Measurements from ENCODE around the gene CACNA1C.

Gene CACNA1C

GRCh38 chr12:2035431-2036055 is 17.2 kb upstream of the CACNA1C start:
- peak overlapping the region in 5 of 7 experiments; percentile 7 to 73 (median 37) for H3K4me3 ChIP-seq (ENCODE audit: control insufficient read depth in 1 of 7, extremely low read depth in 1 of 7, insufficient read depth in 4 of 7, low read depth in 2 of 7, low read length in 6 of 7)

GRCh38 chr12:2039034-2039433 is 13.8 kb upstream of the CACNA1C start:
- POLR2A ChIA-PET: no interaction called here
- H3K4me3 ChIP-seq (ENCODE audit: control insufficient read depth in 1 of 7, extremely low read depth in 1 of 7, insufficient read depth in 4 of 7, low read depth in 2 of 7, low read length in 6 of 7): no peak overlapping the region
- CTCF ChIA-PET: interaction anchor here (3.0 kb wide), 1 partner anchor 11 kb away, joined by 13 read pairs; no protein-coding TSS in a partner anchor
- no peak overlapping the region for H3K27ac ChIP-seq (ENCODE audit: insufficient read depth in 1 of 2, low read depth in 1 of 2, low read length in 2 of 2, poor library complexity in 1 of 2, severe bottlenecking in 2 of 2)
- H3K36me3 ChIP-seq (ENCODE audit: control insufficient read depth in 4 of 4, insufficient read depth in 4 of 4, low read length in 3 of 4): no peaks in the 10 kb centered on the region
- no peak for DNase-seq
- H3K9me3 ChIP-seq (ENCODE audit: control extremely low read depth in 1 of 5, control insufficient read depth in 4 of 5, insufficient read depth in 2 of 5, low read depth in 1 of 5, low read length in 4 of 5): no peaks in the 10 kb centered on the region
- peaks cover 4 to 14% (median 9%) of the 10 kb centered on the region in 4 experiments for H3K4me1 ChIP-seq (ENCODE audit: control extremely low read depth in 1 of 4, control insufficient read depth in 4 of 4, insufficient read depth in 4 of 4, low read length in 3 of 4)
- H3K27me3 ChIP-seq (replicated peaks in 2 of 5; ENCODE audit: control insufficient read depth in 4 of 5, insufficient read depth in 5 of 5, low read length in 4 of 5): peaks cover 0 to 11% (median 0%) of the 10 kb centered on the region in 5 experiments

More at GRCh38 chr12:2035431-2036055, 17.2 kb upstream of the CACNA1C start:
- peaks cover 4 to 14% (median 9%) of the 10 kb centered on the region in 4 experiments for H3K4me1 ChIP-seq (ENCODE audit: control extremely low read depth in 1 of 4, control insufficient read depth in 4 of 4, insufficient read depth in 4 of 4, low read length in 3 of 4)
- 83% methylated on average over 6 of the region's 15 CpGs for WGBS (ENCODE audit: insufficient coverage)
- no peak for DNase-seq
- no peaks in the 10 kb centered on the region for H3K36me3 ChIP-seq (ENCODE audit: control insufficient read depth in 4 of 4, insufficient read depth in 4 of 4, low read length in 3 of 4)
- POLR2A ChIA-PET: no interaction called here
- CTCF ChIA-PET: interaction anchor here (1.0 to 2.3 kb wide), 2 partner anchors 11 to 41 kb away, joined by 3 to 19 read pairs; no protein-coding TSS in a partner anchor
- H3K27me3 ChIP-seq (replicated peaks in 2 of 5; ENCODE audit: control insufficient read depth in 4 of 5, insufficient read depth in 5 of 5, low read length in 4 of 5): peaks cover 0 to 19% (median 0%) of the 10 kb centered on the region in 5 experiments
- H3K27ac ChIP-seq (ENCODE audit: insufficient read depth in 1 of 2, low read depth in 1 of 2, low read length in 2 of 2, poor library complexity in 1 of 2, severe bottlenecking in 2 of 2): no peak overlapping the region
- H3K9me3 ChIP-seq (ENCODE audit: control extremely low read depth in 1 of 5, control insufficient read depth in 4 of 5, insufficient read depth in 2 of 5, low read depth in 1 of 5, low read length in 4 of 5): no peaks in the 10 kb centered on the region

GRCh38 chr12:2043054-2043453 is 9.7 kb upstream of the CACNA1C start:
- Histone ChIP-seq H3K27me3 (replicated peaks in 2 of 5; ENCODE audit: control insufficient read depth in 4 of 5, insufficient read depth in 5 of 5, low read length in 4 of 5) (peaks cover 0 to 6% (median 2%) of the 10 kb centered on the region in 5 experiments), H3K4me3 (ENCODE audit: control insufficient read depth in 1 of 7, extremely low read depth in 1 of 7, insufficient read depth in 4 of 7, low read depth in 2 of 7, low read length in 6 of 7) (no peak overlapping the region), H3K4me1 (ENCODE audit: control extremely low read depth in 1 of 4, control insufficient read depth in 4 of 4, insufficient read depth in 4 of 4, low read length in 3 of 4) (no peaks in the 10 kb centered on the region), H3K36me3 (ENCODE audit: control insufficient read depth in 4 of 4, insufficient read depth in 4 of 4, low read length in 3 of 4) (no peaks in the 10 kb centered on the region), H3K27ac (ENCODE audit: insufficient read depth in 1 of 2, low read depth in 1 of 2, low read length in 2 of 2, poor library complexity in 1 of 2, severe bottlenecking in 2 of 2) (no peak overlapping the region), H3K9me3 (ENCODE audit: control extremely low read depth in 1 of 5, control insufficient read depth in 4 of 5, insufficient read depth in 2 of 5, low read depth in 1 of 5, low read length in 4 of 5) (no peaks in the 10 kb centered on the region)
- no peak for DNase-seq
- no CpG with 5 or more reads among the region's 2 CpGs for WGBS (ENCODE audit: insufficient coverage)
- ChIA-PET CTCF (interaction anchor here (1.1 kb wide), 1 partner anchor 9 kb away, joined by 3 read pairs; no protein-coding TSS in a partner anchor), POLR2A (no interaction called here)

GRCh38 chr12:2044165-2044564 is 8.6 kb upstream of the CACNA1C start:
- CTCF ChIA-PET: interaction anchor here (1.4 to 4.8 kb wide), 2 partner anchors 8 to 242 kb away, joined by 3 to 19 read pairs; no protein-coding TSS in a partner anchor
- 100% methylated on average over 6 of the region's 6 CpGs for WGBS (ENCODE audit: insufficient coverage)

DNA sequence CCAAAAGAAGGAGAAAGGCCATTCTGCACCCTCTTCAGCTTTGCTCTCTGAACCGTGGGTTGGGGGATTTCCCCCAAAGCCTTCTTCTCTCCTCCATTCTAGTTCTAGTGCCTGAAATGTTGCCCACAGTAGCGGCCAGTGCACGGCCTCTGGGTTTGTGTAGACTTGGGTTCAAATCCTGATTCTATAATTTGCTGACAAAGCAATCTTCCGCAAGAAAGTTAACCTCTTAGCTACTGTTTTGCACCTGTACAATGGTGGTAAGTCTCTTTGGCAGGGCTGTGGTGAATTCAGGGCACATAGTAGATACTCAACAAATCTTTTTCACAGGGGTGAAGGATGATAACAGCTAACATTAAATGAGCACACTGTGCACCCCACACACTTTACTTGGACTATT is 5.8 kb upstream of the CACNA1C start:
- H3K4me3 ChIP-seq (ENCODE audit: control insufficient read depth in 1 of 7, extremely low read depth in 1 of 7, insufficient read depth in 4 of 7, low read depth in 2 of 7, low read length in 6 of 7): no peak overlapping the region
- H3K27me3 ChIP-seq (replicated peaks in 2 of 5; ENCODE audit: control insufficient read depth in 4 of 5, insufficient read depth in 5 of 5, low read length in 4 of 5): peaks cover 0 to 16% (median 11%) of the 10 kb centered on the region in 5 experiments
- CTCF ChIA-PET: interaction anchor here (0.8 to 4.8 kb wide), 2 partner anchors 10 to 536 kb away, joined by 4 to 19 read pairs; no protein-coding TSS in a partner anchor
- H3K4me1 ChIP-seq (ENCODE audit: control extremely low read depth in 1 of 4, control insufficient read depth in 4 of 4, insufficient read depth in 4 of 4, low read length in 3 of 4): peaks cover 0 to 9% (median 3%) of the 10 kb centered on the region in 4 experiments
- H3K36me3 ChIP-seq (ENCODE audit: control insufficient read depth in 4 of 4, insufficient read depth in 4 of 4, low read length in 3 of 4): no peaks in the 10 kb centered on the region
- no peak for DNase-seq
- no peak overlapping the region for H3K27ac ChIP-seq (ENCODE audit: insufficient read depth in 1 of 2, low read depth in 1 of 2, low read length in 2 of 2, poor library complexity in 1 of 2, severe bottlenecking in 2 of 2)
- 100% methylated on average over 1 of the region's 4 CpGs for WGBS (ENCODE audit: insufficient coverage)
- no peaks in the 10 kb centered on the region for H3K9me3 ChIP-seq (ENCODE audit: control extremely low read depth in 1 of 5, control insufficient read depth in 4 of 5, insufficient read depth in 2 of 5, low read depth in 1 of 5, low read length in 4 of 5)
- POLR2A ChIA-PET: no interaction called here

More at GRCh38 chr12:2044165-2044564, 8.6 kb upstream of the CACNA1C start:
- Histone ChIP-seq H3K36me3 (ENCODE audit: control insufficient read depth in 4 of 4, insufficient read depth in 4 of 4, low read length in 3 of 4) (no peaks in the 10 kb centered on the region), H3K9me3 (ENCODE audit: control extremely low read depth in 1 of 5, control insufficient read depth in 4 of 5, insufficient read depth in 2 of 5, low read depth in 1 of 5, low read length in 4 of 5) (no peaks in the 10 kb centered on the region), H3K4me3 (ENCODE audit: control insufficient read depth in 1 of 7, extremely low read depth in 1 of 7, insufficient read depth in 4 of 7, low read depth in 2 of 7, low read length in 6 of 7) (no peak overlapping the region), H3K4me1 (ENCODE audit: control extremely low read depth in 1 of 4, control insufficient read depth in 4 of 4, insufficient read depth in 4 of 4, low read length in 3 of 4) (no peaks in the 10 kb centered on the region), H3K27me3 (replicated peaks in 2 of 5; ENCODE audit: control insufficient read depth in 4 of 5, insufficient read depth in 5 of 5, low read length in 4 of 5) (peaks cover 0 to 6% (median 3%) of the 10 kb centered on the region in 5 experiments), H3K27ac (ENCODE audit: insufficient read depth in 1 of 2, low read depth in 1 of 2, low read length in 2 of 2, poor library complexity in 1 of 2, severe bottlenecking in 2 of 2) (no peak overlapping the region)
- POLR2A ChIA-PET: no interaction called here
- DNase-seq: no peak

DNA sequence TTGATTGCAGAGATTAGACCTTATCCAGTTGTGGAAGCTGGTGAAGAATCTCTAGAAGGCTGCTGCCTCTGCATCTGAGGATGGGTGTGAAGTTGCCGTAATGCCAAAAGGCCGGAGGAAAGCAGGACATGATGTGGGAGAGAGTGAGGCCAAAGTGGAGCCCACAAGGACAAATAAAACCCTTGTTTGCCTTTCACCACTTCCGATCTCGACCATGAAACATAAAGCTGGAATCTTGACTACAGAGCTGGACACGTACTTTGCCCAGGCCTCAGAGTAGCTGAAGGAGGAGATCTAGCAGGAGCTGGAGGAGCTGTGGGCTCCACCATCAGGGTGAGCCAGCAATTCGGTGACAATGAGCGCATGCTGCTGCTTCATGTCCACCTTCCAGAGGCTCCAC is 5.0 kb upstream of the CACNA1C start:
- peaks cover 0 to 20% (median 13%) of the 10 kb centered on the region in 5 experiments for H3K27me3 ChIP-seq (replicated peaks in 2 of 5; ENCODE audit: control insufficient read depth in 4 of 5, insufficient read depth in 5 of 5, low read length in 4 of 5)
- no peaks in the 10 kb centered on the region for H3K9me3 ChIP-seq (ENCODE audit: control extremely low read depth in 1 of 5, control insufficient read depth in 4 of 5, insufficient read depth in 2 of 5, low read depth in 1 of 5, low read length in 4 of 5)
- no peak for DNase-seq
- H3K36me3 ChIP-seq (ENCODE audit: control insufficient read depth in 4 of 4, insufficient read depth in 4 of 4, low read length in 3 of 4): no peaks in the 10 kb centered on the region
- no peak overlapping the region for H3K4me3 ChIP-seq (ENCODE audit: control insufficient read depth in 1 of 7, extremely low read depth in 1 of 7, insufficient read depth in 4 of 7, low read depth in 2 of 7, low read length in 6 of 7)
- H3K4me1 ChIP-seq (ENCODE audit: control extremely low read depth in 1 of 4, control insufficient read depth in 4 of 4, insufficient read depth in 4 of 4, low read length in 3 of 4): peaks cover 0 to 13% (median 7%) of the 10 kb centered on the region in 4 experiments
- no peak overlapping the region for H3K27ac ChIP-seq (ENCODE audit: insufficient read depth in 1 of 2, low read depth in 1 of 2, low read length in 2 of 2, poor library complexity in 1 of 2, severe bottlenecking in 2 of 2)
- WGBS (ENCODE audit: insufficient coverage): 92% methylated on average over 7 of the region's 7 CpGs
- POLR2A ChIA-PET: no interaction called here
- CTCF ChIA-PET: interaction anchor here (0.8 to 4.8 kb wide), 2 partner anchors 9 to 11 kb away, joined by 4 to 19 read pairs; no protein-coding TSS in a partner anchor

Measured in common myeloid progenitor, CD34-positive (primary cell).